ENCODE data around the gene DBNDD1. TPM values are rescaled to one million over a fixed set of nuclear protein-coding genes. Genes with fewer than 3 reads are reported as not detected.

DBNDD1 gene
- total RNA-seq, 1 donor from 2014 or later: 0.79 TPM

GRCh38 chr16:90035902-90036301 lies 16.6 kb upstream of the DBNDD1 start:
- DNase-seq: no peak

GRCh38 chr16:90034504-90034903 lies 15.2 kb upstream of the DBNDD1 start:
- no peak for DNase-seq

GRCh38 chr16:90033387-90033786 lies 14.1 kb upstream of the DBNDD1 start:
- no peak for DNase-seq

GRCh38 chr16:90032674-90033331 lies 13.5 kb upstream of the DBNDD1 start:
- DNase-seq: peak; percentile 42

GRCh38 chr16:90031931-90032673 lies 12.8 kb upstream of the DBNDD1 start:
- peak; percentile 98 for DNase-seq

- DNase-seq: no peak
Measured at GRCh38 chr16:90031186-90031930, 12.1 kb upstream of the DBNDD1 start.

- no peak for DNase-seq
Measured at GRCh38 chr16:90028985-90029384, 9.7 kb upstream of the DBNDD1 start.

- no peak for DNase-seq
Measured at GRCh38 chr16:90027611-90028010, 8.4 kb upstream of the DBNDD1 start.

GRCh38 chr16:90026135-90026534 lies 6.9 kb upstream of the DBNDD1 start:
- DNase-seq: no peak

- DNase-seq: no peak
Measured at GRCh38 chr16:90023078-90023447, 3.8 kb upstream of the DBNDD1 start.

- DNase-seq: peak; percentile 72
Measured at GRCh38 chr16:90022209-90023077, 3.2 kb upstream of the DBNDD1 start.

- no peak for DNase-seq
Measured at GRCh38 chr16:90020838-90021382, 1.7 kb upstream of the DBNDD1 start.

GRCh38 chr16:90020260-90020837 lies 1.1 kb upstream of the DBNDD1 start:
- DNase-seq: no peak

GRCh38 chr16:90019543-90020259 lies 445 bp upstream of the DBNDD1 start:
- DNase-seq: no peak

GRCh38 chr16:90018297-90018651 lies 982 bp downstream of the DBNDD1 start:
- DNase-seq: no peak

- DNase-seq: no peak
Measured at GRCh38 chr16:90016339-90016950, 2.8 kb downstream of the DBNDD1 start.

GRCh38 chr16:90015586-90016338 lies 3.5 kb downstream of the DBNDD1 start:
- no peak for DNase-seq

GRCh38 chr16:90012991-90013745 lies 6.1 kb downstream of the DBNDD1 start:
- no peak for DNase-seq

GRCh38 chr16:90011908-90012501 lies 7.3 kb downstream of the DBNDD1 start:
- DNase-seq: no peak

Data from skin of body (tissue), 2 donors.